GM23338 (cell line): ENCODE data around the gene GPR176. TPM values are rescaled to one million over a fixed set of nuclear protein-coding genes. Genes with fewer than 3 reads are reported as not detected.

Source experiments
- ATAC-seq: fragments of 200-7000 bp; cut with Tn5 transposase; 3 replicates; pipeline ENCODE4 v1.9.1; 2020
- DNase-seq: peaks from one replicate; pipeline ENCODE4 v3.0.0-alpha.2; 2015; ENCODE audit warnings: low spot score
- H2AFZ ChIP-seq: fragments of 200-600 bp; sonication (generic); 2 replicates; pipeline ENCODE4 v1.8.0; 2016; ENCODE audit warnings: antibody characterized with exemption, mild to moderate bottlenecking, moderate library complexity
- H3F3A ChIP-seq: fragments of 200-600 bp; sonication (generic); replicated peaks from 2 replicates; pipeline ENCODE4 v1.8.0; 2017; ENCODE audit warnings: antibody characterized with exemption, mixed run types, low read depth
- H3K27ac ChIP-seq: fragments of 200-600 bp; sonication (generic); 2 replicates; pipeline ENCODE4 v1.6.1; 2016; ENCODE audit warnings: low read depth
- H3K27me3 ChIP-seq: fragments of 200-600 bp; sonication (generic); 2 replicates; pipeline ENCODE4 v1.8.0; 2016; ENCODE audit warnings: mild to moderate bottlenecking, mixed run types, moderate library complexity; ENCODE audit not compliant: insufficient read depth
- H3K36me3 ChIP-seq: fragments of 200-600 bp; sonication (generic); 2 replicates; pipeline ENCODE4 v1.8.0; 2016; ENCODE audit warnings: mild to moderate bottlenecking; ENCODE audit not compliant: insufficient read depth
- H3K4me1 ChIP-seq: fragments of 200-600 bp; sonication (generic); 2 replicates; pipeline ENCODE4 v1.8.0; 2016; ENCODE audit warnings: mild to moderate bottlenecking, moderate library complexity; ENCODE audit not compliant: insufficient read depth
- H3K4me2 ChIP-seq: fragments of 200-600 bp; sonication (generic); 2 replicates; pipeline ENCODE4 v1.7.1; 2017; ENCODE audit warnings: mixed run types
- H3K4me3 ChIP-seq: fragments of 200-600 bp; sonication (generic); 2 replicates; pipeline ENCODE4 v1.6.1; 2016; ENCODE audit warnings: mixed run types
- H3K79me2 ChIP-seq: fragments of 200-600 bp; sonication (generic); replicated peaks from 2 replicates; pipeline ENCODE4 v1.8.0; 2017; ENCODE audit warnings: mild to moderate bottlenecking; ENCODE audit not compliant: insufficient read depth
- H3K9me2 ChIP-seq: fragments of 200-600 bp; sonication (generic); 2 replicates; pipeline ENCODE4 v1.8.0; 2017; ENCODE audit not compliant: insufficient read depth
- H4K20me1 ChIP-seq: fragments of 200-600 bp; sonication (generic); replicated peaks from 2 replicates; pipeline ENCODE4 v1.8.0; 2017; ENCODE audit warnings: mild to moderate bottlenecking; ENCODE audit not compliant: insufficient read depth
- H3K27ac Mint-ChIP-seq: 2 replicates; pipeline ENCODE4 v1.8.0; 2020; ENCODE audit warnings: inconsistent platforms, mild to moderate bottlenecking, moderate library complexity, mixed read lengths
- H3K27me3 Mint-ChIP-seq: 3 replicates; pipeline ENCODE4 v1.8.0; 2022; ENCODE audit warnings: low read depth, mild to moderate bottlenecking, moderate library complexity, mixed read lengths, inconsistent platforms; ENCODE audit not compliant: insufficient read depth, poor library complexity
- H3K36me3 Mint-ChIP-seq: 3 replicates; pipeline ENCODE4 v1.8.0; 2021; ENCODE audit warnings: low read depth, mild to moderate bottlenecking, inconsistent platforms, moderate library complexity, mixed read lengths
- H3K4me1 Mint-ChIP-seq: 3 replicates; pipeline ENCODE4 v1.8.0; 2020; ENCODE audit warnings: mild to moderate bottlenecking, inconsistent platforms, mixed read lengths
- H3K4me3 Mint-ChIP-seq: 3 replicates; pipeline ENCODE4 v1.8.0; 2021; ENCODE audit warnings: moderate library complexity, mild to moderate bottlenecking, inconsistent platforms, mixed read lengths
- H3K9me3 Mint-ChIP-seq: 3 replicates; pipeline ENCODE4 v1.8.0; 2020; ENCODE audit warnings: moderate library complexity, mild to moderate bottlenecking, inconsistent platforms, mixed read lengths
- JUNB ChIP-seq: IDR thresholded peaks from one replicate; pipeline ENCODE4 v1.6.1; 2016; ENCODE audit warnings: antibody characterized with exemption; ENCODE audit not compliant: unreplicated experiment
- NANOG ChIP-seq: IDR thresholded peaks from 2 replicates; pipeline ENCODE4 v1.6.1; 2016; ENCODE audit warnings: antibody characterized with exemption, borderline replicate concordance
- POLR2AphosphoS5 ChIP-seq: IDR thresholded peaks from 2 replicates; pipeline ENCODE4 v1.6.1; 2016; ENCODE audit warnings: antibody characterized with exemption, low read depth
- STAT1 ChIP-seq: IDR thresholded peaks from one replicate; pipeline ENCODE4 v1.6.1; 2016; ENCODE audit warnings: antibody characterized with exemption; ENCODE audit not compliant: unreplicated experiment
- ZNF114 ChIP-seq: fragments of 250-450 bp; sonication (Bioruptor Pico); IDR thresholded peaks from 2 replicates; pipeline ENCODE4 v1.5.0; 2020; ENCODE audit warnings: mild to moderate bottlenecking, moderate library complexity
- ZNF331 ChIP-seq: fragments of 250-450 bp; sonication (Bioruptor Pico); IDR thresholded peaks from 2 replicates; pipeline ENCODE4 v1.5.0; 2020; ENCODE audit warnings: low read depth, mild to moderate bottlenecking, moderate library complexity
- polyA plus RNA-seq: library from polyadenylated mRNA; unstranded; fragments of >200 nt; fragmentation: Nextera tagmentation; extraction: Ambion mirVana; gene quantifications from 2 replicates; pipeline ENCODE4 v1.2.1, GENCODE V29; 2016
- total RNA-seq: library from RNA; depleted of rRNA; stranded (reverse); fragments of >200 nt; shearing (Covaris generic); gene quantifications from 2 replicates; pipeline ENCODE4 v1.2.3, GENCODE V29; 2014
- TF ChIP-seq, protein P1 (sequence below): fragments of 250-450 bp; sonication (Bioruptor Pico); IDR thresholded peaks from 2 replicates; pipeline ENCODE4 v1.5.0; 2020; ENCODE audit warnings: mild to moderate bottlenecking, moderate library complexity
- TF ChIP-seq, protein P2 (sequence below): IDR thresholded peaks from 2 replicates; pipeline ENCODE4 v1.6.1; 2016; ENCODE audit warnings: antibody characterized with exemption
- TF ChIP-seq, protein P3 (sequence below), 2 experiments: fragments of 200-600 bp in 1 of 2; sonication (generic) in 1 of 2; conservative IDR thresholded peaks; 2 replicates each; pipeline versions ENCODE4 v1.5.1 to v1.6.1; 2016 to 2017; ENCODE audit warnings: antibody characterized with exemption in 2 of 2, low read depth in 2 of 2, mild to moderate bottlenecking in 2 of 2, moderate library complexity in 1 of 2

Gene GPR176
- total and polyA plus RNA-seq, 2 experiments from 2014 or later = 60.0 to 248 TPM

DNA sequence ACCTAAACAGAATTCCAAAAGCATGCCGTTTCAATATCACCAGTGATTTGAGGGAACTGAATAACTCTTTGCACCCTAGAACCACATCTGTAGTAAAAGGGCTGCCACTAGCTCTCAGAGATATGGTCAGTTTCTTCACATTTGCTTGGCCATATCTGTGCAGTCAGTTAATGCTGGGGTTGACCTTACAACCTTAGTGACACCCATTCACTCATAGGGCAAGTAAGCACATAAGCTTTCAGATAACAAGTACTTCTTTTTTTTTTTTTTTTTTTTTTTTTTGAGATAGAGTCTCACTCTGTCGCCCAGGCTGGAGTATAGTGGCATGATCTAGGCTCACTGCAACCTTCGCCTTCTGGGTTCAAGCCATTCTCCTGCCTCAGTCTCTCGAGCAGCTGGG, 117.0 kb downstream of the GPR176 start (continued):
- TF ChIP-seq, protein P1, sequence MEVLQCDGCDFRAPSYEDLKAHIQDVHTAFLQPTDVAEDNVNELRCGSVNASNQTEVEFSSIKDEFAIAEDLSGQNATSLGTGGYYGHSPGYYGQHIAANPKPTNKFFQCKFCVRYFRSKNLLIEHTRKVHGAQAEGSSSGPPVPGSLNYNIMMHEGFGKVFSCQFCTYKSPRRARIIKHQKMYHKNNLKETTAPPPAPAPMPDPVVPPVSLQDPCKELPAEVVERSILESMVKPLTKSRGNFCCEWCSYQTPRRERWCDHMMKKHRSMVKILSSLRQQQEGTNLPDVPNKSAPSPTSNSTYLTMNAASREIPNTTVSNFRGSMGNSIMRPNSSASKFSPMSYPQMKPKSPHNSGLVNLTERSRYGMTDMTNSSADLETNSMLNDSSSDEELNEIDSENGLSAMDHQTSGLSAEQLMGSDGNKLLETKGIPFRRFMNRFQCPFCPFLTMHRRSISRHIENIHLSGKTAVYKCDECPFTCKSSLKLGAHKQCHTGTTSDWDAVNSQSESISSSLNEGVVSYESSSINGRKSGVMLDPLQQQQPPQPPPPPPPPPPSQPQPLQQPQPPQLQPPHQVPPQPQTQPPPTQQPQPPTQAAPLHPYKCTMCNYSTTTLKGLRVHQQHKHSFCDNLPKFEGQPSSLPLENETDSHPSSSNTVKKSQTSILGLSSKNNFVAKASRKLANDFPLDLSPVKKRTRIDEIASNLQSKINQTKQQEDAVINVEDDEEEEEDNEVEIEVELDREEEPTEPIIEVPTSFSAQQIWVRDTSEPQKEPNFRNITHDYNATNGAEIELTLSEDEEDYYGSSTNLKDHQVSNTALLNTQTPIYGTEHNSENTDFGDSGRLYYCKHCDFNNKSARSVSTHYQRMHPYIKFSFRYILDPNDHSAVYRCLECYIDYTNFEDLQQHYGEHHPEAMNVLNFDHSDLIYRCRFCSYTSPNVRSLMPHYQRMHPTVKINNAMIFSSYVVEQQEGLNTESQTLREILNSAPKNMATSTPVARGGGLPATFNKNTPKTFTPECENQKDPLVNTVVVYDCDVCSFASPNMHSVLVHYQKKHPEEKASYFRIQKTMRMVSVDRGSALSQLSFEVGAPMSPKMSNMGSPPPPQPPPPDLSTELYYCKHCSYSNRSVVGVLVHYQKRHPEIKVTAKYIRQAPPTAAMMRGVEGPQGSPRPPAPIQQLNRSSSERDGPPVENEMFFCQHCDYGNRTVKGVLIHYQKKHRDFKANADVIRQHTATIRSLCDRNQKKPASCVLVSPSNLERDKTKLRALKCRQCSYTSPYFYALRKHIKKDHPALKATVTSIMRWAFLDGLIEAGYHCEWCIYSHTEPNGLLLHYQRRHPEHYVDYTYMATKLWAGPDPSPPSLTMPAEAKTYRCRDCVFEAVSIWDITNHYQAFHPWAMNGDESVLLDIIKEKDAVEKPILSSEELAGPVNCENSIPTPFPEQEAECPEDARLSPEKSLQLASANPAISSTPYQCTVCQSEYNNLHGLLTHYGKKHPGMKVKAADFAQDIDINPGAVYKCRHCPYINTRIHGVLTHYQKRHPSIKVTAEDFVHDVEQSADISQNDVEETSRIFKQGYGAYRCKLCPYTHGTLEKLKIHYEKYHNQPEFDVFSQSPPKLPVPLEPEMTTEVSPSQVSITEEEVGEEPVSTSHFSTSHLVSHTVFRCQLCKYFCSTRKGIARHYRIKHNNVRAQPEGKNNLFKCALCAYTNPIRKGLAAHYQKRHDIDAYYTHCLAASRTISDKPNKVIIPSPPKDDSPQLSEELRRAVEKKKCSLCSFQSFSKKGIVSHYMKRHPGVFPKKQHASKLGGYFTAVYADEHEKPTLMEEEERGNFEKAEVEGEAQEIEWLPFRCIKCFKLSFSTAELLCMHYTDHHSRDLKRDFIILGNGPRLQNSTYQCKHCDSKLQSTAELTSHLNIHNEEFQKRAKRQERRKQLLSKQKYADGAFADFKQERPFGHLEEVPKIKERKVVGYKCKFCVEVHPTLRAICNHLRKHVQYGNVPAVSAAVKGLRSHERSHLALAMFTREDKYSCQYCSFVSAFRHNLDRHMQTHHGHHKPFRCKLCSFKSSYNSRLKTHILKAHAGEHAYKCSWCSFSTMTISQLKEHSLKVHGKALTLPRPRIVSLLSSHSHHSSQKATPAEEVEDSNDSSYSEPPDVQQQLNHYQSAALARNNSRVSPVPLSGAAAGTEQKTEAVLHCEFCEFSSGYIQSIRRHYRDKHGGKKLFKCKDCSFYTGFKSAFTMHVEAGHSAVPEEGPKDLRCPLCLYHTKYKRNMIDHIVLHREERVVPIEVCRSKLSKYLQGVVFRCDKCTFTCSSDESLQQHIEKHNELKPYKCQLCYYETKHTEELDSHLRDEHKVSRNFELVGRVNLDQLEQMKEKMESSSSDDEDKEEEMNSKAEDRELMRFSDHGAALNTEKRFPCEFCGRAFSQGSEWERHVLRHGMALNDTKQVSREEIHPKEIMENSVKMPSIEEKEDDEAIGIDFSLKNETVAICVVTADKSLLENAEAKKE = no peak
- no peak for TF ChIP-seq POLR2AphosphoS5
- no peak for TF ChIP-seq ZNF114
- no peak for TF ChIP-seq JUNB
- TF ChIP-seq, protein P2, sequence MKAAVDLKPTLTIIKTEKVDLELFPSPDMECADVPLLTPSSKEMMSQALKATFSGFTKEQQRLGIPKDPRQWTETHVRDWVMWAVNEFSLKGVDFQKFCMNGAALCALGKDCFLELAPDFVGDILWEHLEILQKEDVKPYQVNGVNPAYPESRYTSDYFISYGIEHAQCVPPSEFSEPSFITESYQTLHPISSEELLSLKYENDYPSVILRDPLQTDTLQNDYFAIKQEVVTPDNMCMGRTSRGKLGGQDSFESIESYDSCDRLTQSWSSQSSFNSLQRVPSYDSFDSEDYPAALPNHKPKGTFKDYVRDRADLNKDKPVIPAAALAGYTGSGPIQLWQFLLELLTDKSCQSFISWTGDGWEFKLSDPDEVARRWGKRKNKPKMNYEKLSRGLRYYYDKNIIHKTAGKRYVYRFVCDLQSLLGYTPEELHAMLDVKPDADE = no peak
- no peak for TF ChIP-seq STAT1
- no peak for TF ChIP-seq ZNF331 (CRISPR knock-in tag)
- TF ChIP-seq NANOG = no peak

DNA sequence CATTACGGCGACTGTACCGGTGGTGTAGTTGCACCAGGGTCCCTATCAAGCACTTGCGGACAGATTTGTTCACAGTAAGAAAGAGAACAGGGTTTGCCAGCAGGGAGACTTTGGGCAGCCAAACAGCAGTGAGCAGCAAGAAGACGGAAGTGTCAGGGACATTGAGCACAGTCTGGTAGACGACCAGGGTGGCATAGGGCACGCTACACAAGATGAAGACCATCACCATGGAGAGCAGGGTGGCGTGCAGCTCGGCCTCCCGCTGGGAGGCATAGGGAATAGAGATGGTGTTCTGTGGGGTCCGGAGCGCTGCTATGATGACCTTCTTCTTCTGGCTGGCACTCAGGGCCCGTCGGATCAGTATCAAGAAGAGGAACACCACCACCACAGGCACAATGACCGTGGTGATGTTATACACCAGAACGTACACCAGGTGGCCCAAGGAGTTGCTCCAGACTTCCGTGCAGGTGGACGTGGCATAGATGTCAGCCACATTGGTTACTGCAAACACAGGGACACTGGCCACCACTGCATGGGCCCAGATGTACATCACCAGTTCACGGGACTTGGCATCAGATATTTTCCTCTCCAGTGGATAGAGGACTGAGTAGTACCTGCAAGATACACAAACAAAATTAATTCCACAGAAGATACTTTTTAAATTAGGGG, 118.3 kb downstream of the GPR176 start:
- H3K27ac Mint-ChIP-seq = no peak overlapping the region

More for the DNA sequence above, 118.3 kb downstream of the GPR176 start:
- peaks cover 36% of the 10 kb centered on the region for H3K36me3 ChIP-seq
- no peaks in the 10 kb centered on the region for H3K27me3 ChIP-seq
- 0 out of 2 replicates have a peak, but pooled peaks cover 14% of the 10 kb centered on the region for H3F3A ChIP-seq
- no peaks in the 10 kb centered on the region for H3K9me2 ChIP-seq
- DNase-seq (peak; percentile 64), ATAC-seq (peak; percentile 49)
- H3K4me1 Mint-ChIP-seq = peaks cover 40% of the 10 kb centered on the region
- H3K36me3 Mint-ChIP-seq = peaks cover 77% of the 10 kb centered on the region
- no peak for TF ChIP-seq POLR2AphosphoS5
- TF ChIP-seq, protein P3, sequence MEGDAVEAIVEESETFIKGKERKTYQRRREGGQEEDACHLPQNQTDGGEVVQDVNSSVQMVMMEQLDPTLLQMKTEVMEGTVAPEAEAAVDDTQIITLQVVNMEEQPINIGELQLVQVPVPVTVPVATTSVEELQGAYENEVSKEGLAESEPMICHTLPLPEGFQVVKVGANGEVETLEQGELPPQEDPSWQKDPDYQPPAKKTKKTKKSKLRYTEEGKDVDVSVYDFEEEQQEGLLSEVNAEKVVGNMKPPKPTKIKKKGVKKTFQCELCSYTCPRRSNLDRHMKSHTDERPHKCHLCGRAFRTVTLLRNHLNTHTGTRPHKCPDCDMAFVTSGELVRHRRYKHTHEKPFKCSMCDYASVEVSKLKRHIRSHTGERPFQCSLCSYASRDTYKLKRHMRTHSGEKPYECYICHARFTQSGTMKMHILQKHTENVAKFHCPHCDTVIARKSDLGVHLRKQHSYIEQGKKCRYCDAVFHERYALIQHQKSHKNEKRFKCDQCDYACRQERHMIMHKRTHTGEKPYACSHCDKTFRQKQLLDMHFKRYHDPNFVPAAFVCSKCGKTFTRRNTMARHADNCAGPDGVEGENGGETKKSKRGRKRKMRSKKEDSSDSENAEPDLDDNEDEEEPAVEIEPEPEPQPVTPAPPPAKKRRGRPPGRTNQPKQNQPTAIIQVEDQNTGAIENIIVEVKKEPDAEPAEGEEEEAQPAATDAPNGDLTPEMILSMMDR (conservative IDR thresholded peaks at IDR 0.05; ENCODE audit: low read depth in 2 of 2) = peak; percentile 42 to 72
- H3K4me3 ChIP-seq = no peak overlapping the region
- peaks cover 47% of the 10 kb centered on the region for H3K79me2 ChIP-seq
- no peak overlapping the region for H3K4me3 Mint-ChIP-seq
- H3K27ac ChIP-seq = 0 out of 2 replicates have a peak overlapping the region, but pooled peaks have one; percentile 22
- peaks cover 16% of the 10 kb centered on the region for H3K27me3 Mint-ChIP-seq
- H4K20me1 ChIP-seq = peaks cover 17% of the 10 kb centered on the region
- H3K4me1 ChIP-seq = peaks cover 18% of the 10 kb centered on the region
- no peak overlapping the region for H2AFZ ChIP-seq
- no peaks in the 10 kb centered on the region for H3K9me3 Mint-ChIP-seq
- H3K4me2 ChIP-seq = no peak overlapping the region
